ENCODE results near the gene B9D1.

DNA sequence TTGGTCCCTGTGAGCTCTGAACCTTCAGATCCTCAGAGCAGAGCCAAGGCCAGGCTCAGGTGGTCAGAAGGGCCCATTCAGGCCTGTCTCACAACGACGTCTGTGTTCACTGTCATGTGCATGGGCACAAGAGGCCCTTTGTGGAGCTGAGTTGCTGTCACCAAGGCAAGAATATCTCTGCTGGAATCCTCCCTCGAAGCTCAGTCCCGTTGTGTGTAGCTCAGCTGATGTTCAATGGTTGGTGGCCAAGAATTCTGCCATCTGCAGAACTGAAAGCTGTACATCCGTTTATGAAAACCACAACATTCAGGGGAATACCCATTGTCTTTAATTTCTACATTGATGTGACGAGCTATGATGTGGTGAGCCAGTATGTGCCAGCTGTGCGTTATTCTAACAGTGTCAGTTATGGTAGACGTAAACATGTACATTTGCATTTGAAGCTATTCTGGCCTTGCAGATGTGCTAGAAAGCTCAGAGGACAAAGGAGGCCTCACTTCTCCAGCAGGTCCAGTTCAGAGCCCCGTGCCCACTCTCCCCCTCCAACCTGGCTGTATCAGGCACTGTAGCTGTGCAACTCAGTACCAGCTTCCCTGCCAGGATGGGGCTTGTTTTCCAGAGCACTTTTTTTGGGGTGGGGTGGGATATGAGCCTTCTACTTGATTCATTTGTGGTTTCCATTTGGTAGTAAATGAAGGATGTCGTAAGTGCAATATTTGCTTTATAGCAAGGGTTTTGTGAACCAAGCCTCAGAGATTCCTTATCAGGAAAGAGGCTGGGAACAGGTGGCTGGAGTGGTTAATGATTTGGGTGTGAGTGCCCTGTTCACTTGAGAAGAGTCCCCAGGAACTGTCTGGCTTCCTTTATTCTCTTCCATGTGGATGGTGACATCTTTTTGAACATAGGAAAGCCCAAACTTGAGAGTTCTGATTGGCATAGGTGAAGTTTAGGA lies 56.1 kb downstream of the B9D1 start:
- TF ChIP-seq, protein P1, sequence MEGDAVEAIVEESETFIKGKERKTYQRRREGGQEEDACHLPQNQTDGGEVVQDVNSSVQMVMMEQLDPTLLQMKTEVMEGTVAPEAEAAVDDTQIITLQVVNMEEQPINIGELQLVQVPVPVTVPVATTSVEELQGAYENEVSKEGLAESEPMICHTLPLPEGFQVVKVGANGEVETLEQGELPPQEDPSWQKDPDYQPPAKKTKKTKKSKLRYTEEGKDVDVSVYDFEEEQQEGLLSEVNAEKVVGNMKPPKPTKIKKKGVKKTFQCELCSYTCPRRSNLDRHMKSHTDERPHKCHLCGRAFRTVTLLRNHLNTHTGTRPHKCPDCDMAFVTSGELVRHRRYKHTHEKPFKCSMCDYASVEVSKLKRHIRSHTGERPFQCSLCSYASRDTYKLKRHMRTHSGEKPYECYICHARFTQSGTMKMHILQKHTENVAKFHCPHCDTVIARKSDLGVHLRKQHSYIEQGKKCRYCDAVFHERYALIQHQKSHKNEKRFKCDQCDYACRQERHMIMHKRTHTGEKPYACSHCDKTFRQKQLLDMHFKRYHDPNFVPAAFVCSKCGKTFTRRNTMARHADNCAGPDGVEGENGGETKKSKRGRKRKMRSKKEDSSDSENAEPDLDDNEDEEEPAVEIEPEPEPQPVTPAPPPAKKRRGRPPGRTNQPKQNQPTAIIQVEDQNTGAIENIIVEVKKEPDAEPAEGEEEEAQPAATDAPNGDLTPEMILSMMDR (conservative IDR thresholded peaks at IDR 0.05 in 1 of 2, IDR thresholded peaks at IDR 0.05 in 1 of 2; ENCODE audit: extremely low read depth in 1 of 2, insufficient read depth in 1 of 2, low read depth in 1 of 2, low read length in 2 of 2): no peak
- TF ChIP-seq EZH2 (IDR thresholded peaks at IDR 0.05; ENCODE audit: borderline replicate concordance, low read length): no peak

All from mammary epithelial cell (primary cell).